ENCODE measurements around the gene BSDC1. TPM values are rescaled to one million over a fixed set of nuclear protein-coding genes. Genes with fewer than 3 reads are reported as not detected.

The BSDC1 gene
- total RNA-seq, 1 donor from 2014 or later, result 35.5 TPM

GRCh38 chr1:32339363-32339978 lies 54.8 kb downstream of the BSDC1 start:
- Histone ChIP-seq H3K27me3 (ENCODE audit: control insufficient read depth, insufficient read depth, low read length) (no peaks in the 10 kb centered on the region), H3K4me3 (ENCODE audit: low read depth, low read length) (no peak overlapping the region), H3K36me3 (ENCODE audit: control insufficient read depth, insufficient read depth, low read length) (no peaks in the 10 kb centered on the region)
- no peak for FAIRE-seq
- TF ChIP-seq CTCF (IDR thresholded peaks at IDR 0.05; ENCODE audit: insufficient read depth, low read length, severe bottlenecking), result no peak
- DNase-seq (ENCODE audit: low read depth), result peak; percentile 87

- TF ChIP-seq CTCF (IDR thresholded peaks at IDR 0.05; ENCODE audit: insufficient read depth, low read length, severe bottlenecking), result no peak
- DNase-seq (ENCODE audit: low read depth) (no peak), FAIRE-seq (no peak)
- Histone ChIP-seq H3K36me3 (ENCODE audit: control insufficient read depth, insufficient read depth, low read length) (no peaks in the 10 kb centered on the region), H3K4me3 (ENCODE audit: low read depth, low read length) (no peak overlapping the region), H3K27me3 (ENCODE audit: control insufficient read depth, insufficient read depth, low read length) (no peaks in the 10 kb centered on the region)
Measured at GRCh38 chr1:32338637-32339145, 55.5 kb downstream of the BSDC1 start.

- peak; percentile 23 for FAIRE-seq
- no peak for DNase-seq (ENCODE audit: low read depth)
- Histone ChIP-seq H3K36me3 (ENCODE audit: control insufficient read depth, insufficient read depth, low read length) (no peaks in the 10 kb centered on the region), H3K4me3 (ENCODE audit: low read depth, low read length) (no peak overlapping the region), H3K27me3 (ENCODE audit: control insufficient read depth, insufficient read depth, low read length) (no peaks in the 10 kb centered on the region)
- no peak for TF ChIP-seq CTCF (IDR thresholded peaks at IDR 0.05; ENCODE audit: insufficient read depth, low read length, severe bottlenecking)
Measured at GRCh38 chr1:32337855-32338636, 56.2 kb downstream of the BSDC1 start.

- Histone ChIP-seq H3K4me3 (ENCODE audit: low read depth, low read length) (no peak overlapping the region), H3K36me3 (ENCODE audit: control insufficient read depth, insufficient read depth, low read length) (peaks cover 2% of the 10 kb centered on the region), H3K27me3 (ENCODE audit: control insufficient read depth, insufficient read depth, low read length) (no peaks in the 10 kb centered on the region)
- DNase-seq (ENCODE audit: low read depth) (peak; percentile 35), FAIRE-seq (no peak)
- no peak for TF ChIP-seq CTCF (IDR thresholded peaks at IDR 0.05; ENCODE audit: insufficient read depth, low read length, severe bottlenecking)
Measured at GRCh38 chr1:32336963-32337675, 57.1 kb downstream of the BSDC1 start.

- DNase-seq (ENCODE audit: low read depth) (no peak), FAIRE-seq (no peak)
- no peaks in the 10 kb centered on the region for H3K27me3 ChIP-seq (ENCODE audit: control insufficient read depth, insufficient read depth, low read length)
- H3K4me3 ChIP-seq (ENCODE audit: low read depth, low read length), result no peak overlapping the region
- peaks cover 2% of the 10 kb centered on the region for H3K36me3 ChIP-seq (ENCODE audit: control insufficient read depth, insufficient read depth, low read length)
- no peak for TF ChIP-seq CTCF (IDR thresholded peaks at IDR 0.05; ENCODE audit: insufficient read depth, low read length, severe bottlenecking)
Measured at GRCh38 chr1:32336591-32336932, 57.7 kb downstream of the BSDC1 start.

All from bronchial epithelial cell (primary cell).